ENCODE measurements around the gene CSAD.
"Not testable (repeated sequence)": the region's sequence is repeated elsewhere in the genome, so short reads cannot be mapped to it uniquely, and the experiment has no call there.

The CSAD gene

DNA sequence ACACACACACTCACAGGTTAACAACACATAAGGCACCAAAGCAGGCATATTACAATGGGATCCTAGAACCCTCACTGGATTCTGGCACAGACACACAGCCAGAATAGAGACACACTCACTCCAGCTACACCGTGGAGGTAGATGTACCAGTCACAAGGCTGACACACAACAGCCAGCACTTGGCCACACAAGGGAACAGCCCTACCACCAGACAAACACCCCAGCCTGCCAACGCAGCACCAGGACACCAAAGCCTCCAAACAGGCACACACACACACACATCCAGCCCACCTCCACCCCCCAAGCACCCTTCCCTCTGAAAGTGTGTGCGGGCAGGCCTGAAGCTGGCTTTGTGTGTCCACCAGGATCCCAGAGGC lies 37.2 kb upstream of the CSAD start:
- no peak for DNase-seq

GRCh38 chr12:53217051-53217930 lies 36.6 kb upstream of the CSAD start:
- peak; percentile 64 for DNase-seq

GRCh38 chr12:53215497-53215896 lies 34.8 kb upstream of the CSAD start:
- DNase-seq, result no peak

- no peak for DNase-seq
Measured at GRCh38 chr12:53214687-53215455, 34.1 kb upstream of the CSAD start.

DNA sequence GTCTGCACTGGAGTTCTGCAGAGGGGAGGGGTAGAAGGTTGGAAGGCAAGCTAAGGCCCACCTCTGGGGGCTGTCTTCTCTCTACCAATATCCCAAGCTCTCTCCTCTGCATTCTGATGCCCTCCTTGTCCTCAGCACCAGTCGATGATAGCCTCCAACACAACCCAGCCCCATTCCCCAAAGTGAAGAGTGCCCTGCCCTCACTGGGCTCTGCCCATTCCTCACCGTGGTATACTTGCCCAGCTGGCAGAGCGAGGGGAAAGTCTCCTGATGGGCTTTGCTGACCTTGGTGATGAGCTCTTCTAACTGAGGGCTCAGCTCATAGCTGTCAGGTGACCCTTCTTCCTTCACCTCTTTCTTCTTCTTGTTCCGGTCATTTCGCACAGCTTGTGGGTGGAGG lies 33.5 kb upstream of the CSAD start:
- DNase-seq, result no peak

- peak; percentile 88 for DNase-seq
Measured at GRCh38 chr12:53213348-53213747, 32.6 kb upstream of the CSAD start.

- no peak for DNase-seq
Measured at GRCh38 chr12:53212931-53213330, 32.2 kb upstream of the CSAD start.

DNA sequence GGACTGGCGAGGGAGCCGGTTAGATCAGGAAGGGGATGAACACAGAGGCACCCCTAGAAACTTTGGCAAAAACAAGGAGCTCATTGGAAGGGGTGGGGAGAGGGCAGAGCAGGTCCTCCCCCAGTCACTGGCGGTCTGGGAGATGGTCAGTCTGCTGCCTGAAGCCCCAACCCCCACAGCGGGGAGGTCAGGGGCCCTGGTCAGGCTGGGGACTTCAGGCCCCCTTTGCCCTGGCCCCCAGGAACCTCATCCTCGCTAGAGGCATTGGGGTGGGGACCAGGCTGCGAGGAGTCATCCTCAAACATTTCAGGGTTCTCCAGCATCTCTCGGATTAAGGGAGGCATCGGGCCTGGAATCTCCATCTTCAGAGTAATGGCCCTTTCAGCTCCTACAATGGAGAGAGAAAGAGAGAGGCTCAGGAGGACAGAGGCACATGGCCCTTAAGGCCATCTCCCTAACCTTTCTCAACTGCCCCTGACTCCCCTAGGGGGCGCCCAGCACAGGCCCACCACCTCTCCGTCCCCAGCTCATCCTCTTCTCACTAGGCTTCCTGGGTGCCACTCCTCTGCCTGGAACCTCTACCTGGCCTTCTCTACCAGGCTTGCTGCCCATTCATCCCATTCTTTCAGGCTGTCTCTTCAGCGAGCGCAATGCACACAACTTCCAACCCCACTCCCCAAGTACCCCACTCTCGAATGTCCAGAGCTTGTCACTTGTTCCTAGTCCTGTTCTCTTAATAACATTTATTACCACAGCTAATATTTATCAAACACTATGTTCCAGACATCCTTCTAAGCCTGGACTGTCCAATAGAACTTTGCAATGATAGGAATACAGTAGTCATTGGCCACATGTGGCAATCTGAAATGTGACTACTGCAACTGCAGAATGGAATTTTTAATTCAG lies 31.0 kb upstream of the CSAD start:
- DNase-seq, result no peak

DNA sequence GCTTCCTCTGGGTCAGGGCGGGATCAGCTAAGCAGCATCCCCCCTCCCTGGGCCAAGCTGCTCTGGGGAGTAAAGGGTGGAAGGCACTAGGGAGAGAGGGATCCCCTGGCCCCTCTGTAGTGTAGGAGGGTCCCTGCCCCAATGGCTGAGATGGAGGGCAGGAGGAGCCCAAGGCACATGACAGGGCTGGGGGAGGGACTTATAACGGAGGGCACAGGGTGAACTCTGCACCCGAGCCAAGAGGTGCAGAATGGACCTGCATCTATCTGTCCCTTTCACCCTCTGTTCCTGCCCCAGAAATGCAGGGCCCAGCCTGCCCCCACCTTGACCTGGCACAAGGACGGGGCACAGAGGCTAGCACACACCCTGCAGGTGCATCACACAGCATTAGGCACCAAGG lies 30.1 kb upstream of the CSAD start:
- no peak for DNase-seq

DNA sequence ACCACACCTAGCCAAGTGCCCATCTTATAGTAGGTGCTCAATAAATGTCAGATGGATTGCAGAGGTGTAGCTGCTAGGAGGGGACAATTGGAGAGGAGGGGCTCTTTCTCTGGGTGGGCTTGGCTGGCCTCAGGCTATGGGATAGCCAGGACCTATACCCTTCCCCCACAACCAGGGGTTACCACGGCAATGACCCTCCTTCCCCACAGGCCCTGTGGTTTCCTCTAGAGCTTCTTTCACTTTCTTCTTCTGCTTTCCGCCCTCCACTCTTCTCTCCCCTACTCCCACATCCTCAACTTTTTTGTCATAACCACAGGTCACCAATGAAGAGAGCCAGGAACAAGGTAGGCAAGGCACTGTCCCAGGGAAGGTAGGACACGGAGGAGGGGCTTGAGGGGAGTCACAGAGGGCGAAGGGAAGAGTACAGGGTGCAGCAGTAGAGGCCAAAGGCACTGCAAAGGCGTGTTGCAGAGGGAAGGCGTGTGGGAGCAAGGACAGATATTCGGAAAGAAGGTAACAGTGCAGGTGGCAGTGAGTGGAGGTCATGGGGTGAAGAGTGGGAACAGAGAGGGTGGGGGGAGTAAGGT lies 28.2 kb upstream of the CSAD start:
- DNase-seq, result no peak

DNA sequence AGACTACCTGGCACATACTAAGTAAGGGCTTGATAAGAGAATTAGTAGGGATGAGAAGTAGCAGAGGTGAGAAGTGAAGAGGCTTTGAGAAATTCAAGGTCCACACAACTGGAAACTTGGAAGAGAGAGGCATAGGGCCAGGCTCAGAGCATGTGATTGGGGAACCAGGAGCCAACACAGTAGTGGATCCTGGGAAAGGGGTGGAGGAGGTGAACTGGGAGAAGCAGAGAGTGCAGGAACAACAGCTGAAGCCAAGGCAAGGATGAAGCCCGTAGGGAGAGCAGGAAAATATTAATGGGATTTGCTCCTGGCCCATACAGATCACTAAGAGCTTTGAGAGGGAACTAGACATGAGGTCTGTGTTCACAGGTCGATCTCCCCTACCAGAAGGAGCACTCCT lies 27.7 kb upstream of the CSAD start:
- no peak for DNase-seq

DNA sequence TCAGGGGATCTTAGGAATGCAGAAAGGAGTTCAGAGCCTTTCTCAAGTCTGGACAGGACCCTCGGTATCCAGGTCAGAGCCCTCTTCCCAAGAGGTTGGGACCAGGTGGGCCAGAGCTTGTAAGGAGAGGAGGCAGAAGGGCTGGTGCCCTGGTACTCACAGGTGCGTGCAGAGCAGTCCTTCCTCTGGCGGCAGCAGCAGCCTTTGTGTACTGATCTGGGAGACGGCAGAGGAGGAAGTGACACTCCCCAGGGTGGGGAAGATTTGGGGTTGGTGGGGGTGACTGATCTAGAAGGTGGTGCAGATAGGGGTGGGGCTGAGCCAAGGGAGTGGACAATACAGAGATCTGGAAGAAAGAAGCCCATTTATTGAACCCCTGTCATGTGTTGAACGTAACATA lies 26.3 kb upstream of the CSAD start, which contains the start of gene ITGB7:
TSS of gene ITGB7 (minus strand) at position 210 of the 400 bp plus-strand sequence. CDS start 6,808 bp downstream, outside the sequence.
- DNase-seq, result peak; percentile 67

- peak; percentile 61 for DNase-seq
Measured at GRCh38 chr12:53205747-53206419, 25.2 kb upstream of the CSAD start.

- DNase-seq, result no peak
Measured at GRCh38 chr12:53204351-53204750, 23.6 kb upstream of the CSAD start.

DNA sequence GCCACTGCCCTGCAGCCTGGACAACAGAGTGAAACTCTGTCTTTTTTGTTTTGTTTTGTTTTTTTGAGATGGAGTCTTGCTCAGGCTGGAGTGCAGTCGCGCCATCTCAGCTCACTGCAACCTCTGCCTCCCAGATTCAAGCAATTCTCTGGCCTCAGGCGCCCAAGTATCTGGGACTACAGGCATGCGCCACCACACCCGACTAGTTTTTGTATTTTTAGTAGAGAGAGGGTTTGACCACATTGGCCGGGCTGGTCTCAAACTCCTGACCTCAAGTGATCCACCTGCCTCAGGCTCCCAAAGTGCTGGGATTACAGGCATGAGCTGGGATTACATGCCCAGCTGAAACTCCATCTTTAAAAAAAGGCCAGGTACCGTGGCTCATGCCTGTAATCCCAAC lies 21.6 kb upstream of the CSAD start:
- DNase-seq, result not testable (repeated sequence)

DNA sequence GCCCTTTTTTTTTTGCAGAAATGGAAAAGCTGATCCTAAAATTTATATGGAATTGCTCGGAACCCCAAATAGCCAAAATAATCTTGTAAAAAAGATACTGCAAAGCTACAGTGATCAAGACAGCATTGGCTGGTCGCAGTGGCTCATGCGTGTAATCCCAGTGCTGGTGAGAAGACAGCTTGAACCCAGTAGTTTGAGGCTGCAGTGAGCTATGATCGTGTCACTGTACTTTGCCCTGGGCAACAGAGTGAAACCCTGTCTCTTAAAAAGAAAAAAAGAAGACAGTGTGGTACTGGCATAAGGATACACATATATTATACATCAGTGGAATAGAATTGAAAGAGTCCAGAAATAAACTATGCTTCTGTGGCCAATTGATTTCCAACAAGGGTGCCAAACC lies 20.9 kb upstream of the CSAD start:
- no peak for DNase-seq

DNA sequence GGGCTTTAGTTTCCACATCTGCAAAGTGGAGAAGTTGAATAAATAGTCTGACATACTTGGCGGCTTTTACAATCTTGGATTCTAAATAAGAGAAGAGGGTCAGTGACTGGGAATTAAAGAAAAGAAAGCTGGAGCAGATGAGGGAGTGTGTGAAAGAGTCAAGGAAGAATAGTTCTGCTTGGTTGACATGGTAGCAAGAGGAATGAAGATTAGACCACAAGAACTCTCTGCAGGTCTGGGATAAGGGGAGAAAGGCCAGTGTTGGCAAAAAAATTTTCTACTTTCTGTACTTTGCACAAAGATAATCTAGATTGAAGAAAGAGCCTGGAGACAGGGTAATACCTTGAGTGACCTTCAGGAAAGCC lies 20.4 kb upstream of the CSAD start:
- no peak for DNase-seq

- no peak for DNase-seq
Measured at GRCh38 chr12:53200458-53201176, 19.9 kb upstream of the CSAD start.

- DNase-seq, result no peak
Measured at GRCh38 chr12:53200107-53200457, 19.4 kb upstream of the CSAD start.

- DNase-seq, result no peak
Measured at GRCh38 chr12:53199700-53200099, 19.0 kb upstream of the CSAD start.

- DNase-seq, result no peak
Measured at GRCh38 chr12:53198486-53199110, 17.9 kb upstream of the CSAD start.
